Mucosa of rectum (tissue), 2 donors: ENCODE data around the gene SUPV3L1.

Experiments
- H3K27ac ChIP-seq, 2 donors: one replicate each; pipeline ENCODE4 v1.7.0; 2013; ENCODE audit warnings: inconsistent platforms in 2 of 2, low read depth in 2 of 2, low read length in 2 of 2
- H3K27me3 ChIP-seq, 2 donors: one replicate each; pipeline ENCODE4 v1.7.0; 2013; ENCODE audit warnings: low read length in 2 of 2; ENCODE audit not compliant: control insufficient read depth in 2 of 2, insufficient read depth in 2 of 2
- H3K36me3 ChIP-seq, 2 donors: one replicate each; pipeline ENCODE4 v1.7.0; 2013; ENCODE audit warnings: low read length in 2 of 2; ENCODE audit not compliant: control insufficient read depth in 2 of 2, insufficient read depth in 2 of 2
- H3K4me1 ChIP-seq, 2 donors: one replicate each; pipeline ENCODE4 v1.7.0; 2013; ENCODE audit warnings: low read length in 2 of 2, mild to moderate bottlenecking in 1 of 2; ENCODE audit not compliant: control insufficient read depth in 2 of 2, insufficient read depth in 2 of 2
- H3K4me3 ChIP-seq, 2 donors: one replicate each; pipeline ENCODE4 v1.7.0; 2013; ENCODE audit warnings: low read length in 2 of 2
- H3K9ac ChIP-seq, 2 donors: one replicate each; pipeline ENCODE4 v1.7.0; 2013; ENCODE audit warnings: low read length in 2 of 2, low read depth in 1 of 2, mild to moderate bottlenecking in 1 of 2
- H3K9me3 ChIP-seq, 2 donors: one replicate each; pipeline ENCODE4 v1.7.0; 2013; ENCODE audit warnings: low read length in 2 of 2; ENCODE audit not compliant: control insufficient read depth in 2 of 2
- donor health status: healthy.
- donor health status: Normal muscosa, but diverticular disease.

SUPV3L1 gene

DNA sequence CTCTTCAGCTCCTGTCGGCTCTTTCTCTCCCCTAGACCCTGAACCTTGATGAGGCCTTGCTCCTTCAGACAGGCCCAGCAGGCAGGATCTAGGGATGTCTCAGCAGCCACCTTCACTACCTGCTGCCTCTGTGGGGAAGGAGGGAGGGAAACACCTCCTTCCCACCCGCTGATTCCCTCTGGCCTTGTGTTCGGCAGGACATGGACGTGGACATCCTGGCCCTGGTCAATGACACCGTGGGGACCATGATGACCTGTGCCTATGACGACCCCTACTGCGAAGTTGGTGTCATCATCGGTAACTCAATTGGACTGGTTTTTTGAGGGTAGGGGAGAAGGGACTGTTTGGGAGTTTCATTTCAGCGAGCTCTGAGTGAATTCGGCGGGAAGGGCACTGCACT is 60.4 kb downstream of the SUPV3L1 start:
- Histone ChIP-seq H3K27ac (no peak overlapping the region), H3K4me1 (no peaks in the 10 kb centered on the region), H3K27me3 (no peaks in the 10 kb centered on the region), H3K36me3 (no peaks in the 10 kb centered on the region), H3K4me3 (no peak overlapping the region), H3K9ac (no peak overlapping the region), H3K9me3 (no peaks in the 10 kb centered on the region)

GRCh38 chr10:69241575-69241974 is 61.5 kb downstream of the SUPV3L1 start:
- no peak overlapping the region for H3K9ac ChIP-seq
- no peaks in the 10 kb centered on the region for H3K9me3 ChIP-seq
- H3K36me3 ChIP-seq, result no peaks in the 10 kb centered on the region
- H3K4me3 ChIP-seq, result no peak overlapping the region
- H3K4me1 ChIP-seq, result no peaks in the 10 kb centered on the region
- H3K27me3 ChIP-seq, result no peaks in the 10 kb centered on the region
- no peak overlapping the region for H3K27ac ChIP-seq

- Histone ChIP-seq H3K27me3 (no peaks in the 10 kb centered on the region), H3K27ac (no peak overlapping the region), H3K9ac (no peak overlapping the region), H3K4me1 (no peaks in the 10 kb centered on the region), H3K4me3 (no peak overlapping the region), H3K36me3 (no peaks in the 10 kb centered on the region), H3K9me3 (no peaks in the 10 kb centered on the region)
These were observed 62.2 kb downstream of the SUPV3L1 start for GRCh38 chr10:69242040-69242851.

DNA sequence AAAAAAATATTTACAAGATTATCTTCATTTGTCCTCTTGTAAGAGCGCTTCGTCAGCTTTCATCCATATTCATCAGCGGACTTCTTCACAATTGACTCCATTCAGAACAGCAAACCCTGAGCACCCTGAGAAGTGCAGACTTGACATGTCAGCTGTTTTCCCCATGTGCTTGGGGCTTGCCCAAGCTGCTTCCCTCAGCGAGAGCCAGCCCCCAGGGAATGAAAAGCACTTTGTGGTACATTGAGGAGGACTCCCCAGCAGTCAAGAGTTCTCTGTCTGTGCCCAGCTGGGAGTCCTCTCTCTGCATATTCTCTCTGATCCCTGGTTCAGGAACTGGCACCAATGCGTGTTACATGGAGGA is 62.8 kb downstream of the SUPV3L1 start:
- H3K4me3 ChIP-seq, result no peak overlapping the region
- H3K27ac ChIP-seq, result no peak overlapping the region
- no peak overlapping the region for H3K9ac ChIP-seq
- H3K4me1 ChIP-seq, result no peaks in the 10 kb centered on the region
- H3K9me3 ChIP-seq, result no peaks in the 10 kb centered on the region
- no peaks in the 10 kb centered on the region for H3K27me3 ChIP-seq
- H3K36me3 ChIP-seq, result no peaks in the 10 kb centered on the region

GRCh38 chr10:69243817-69244216 is 63.8 kb downstream of the SUPV3L1 start:
- Histone ChIP-seq H3K27ac (no peak overlapping the region), H3K4me3 (no peak overlapping the region), H3K9me3 (no peaks in the 10 kb centered on the region), H3K4me1 (no peaks in the 10 kb centered on the region), H3K9ac (no peak overlapping the region), H3K36me3 (no peaks in the 10 kb centered on the region), H3K27me3 (no peaks in the 10 kb centered on the region)

- no peak overlapping the region for H3K9ac ChIP-seq
- no peaks in the 10 kb centered on the region for H3K4me1 ChIP-seq
- no peak overlapping the region for H3K4me3 ChIP-seq
- H3K36me3 ChIP-seq, result no peaks in the 10 kb centered on the region
- no peak overlapping the region for H3K27ac ChIP-seq
- H3K9me3 ChIP-seq, result no peaks in the 10 kb centered on the region
- no peaks in the 10 kb centered on the region for H3K27me3 ChIP-seq
These were observed 66.0 kb downstream of the SUPV3L1 start for GRCh38 chr10:69246036-69246435.

- H3K36me3 ChIP-seq, result no peaks in the 10 kb centered on the region
- H3K4me1 ChIP-seq, result no peaks in the 10 kb centered on the region
- H3K9ac ChIP-seq, result no peak overlapping the region
- no peak overlapping the region for H3K4me3 ChIP-seq
- no peaks in the 10 kb centered on the region for H3K9me3 ChIP-seq
- no peak overlapping the region for H3K27ac ChIP-seq
- no peaks in the 10 kb centered on the region for H3K27me3 ChIP-seq
These were observed 66.7 kb downstream of the SUPV3L1 start for GRCh38 chr10:69246581-69247312.

DNA sequence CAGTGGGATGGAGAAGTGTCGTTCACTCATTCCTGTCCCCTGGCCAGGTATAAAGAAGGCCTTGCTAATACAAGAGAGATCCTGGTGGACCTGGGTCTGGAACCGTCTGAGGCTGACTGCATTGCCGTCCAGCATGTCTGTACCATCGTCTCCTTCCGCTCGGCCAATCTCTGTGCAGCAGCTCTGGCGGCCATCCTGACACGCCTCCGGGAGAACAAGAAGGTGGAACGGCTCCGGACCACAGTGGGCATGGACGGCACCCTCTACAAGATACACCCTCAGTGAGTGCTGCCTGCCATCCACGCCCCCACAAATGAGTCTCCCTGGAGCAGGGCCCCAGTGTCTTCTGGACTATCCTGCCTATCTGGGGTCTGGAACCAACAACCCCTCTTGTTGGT is 67.3 kb downstream of the SUPV3L1 start:
- no peak overlapping the region for H3K27ac ChIP-seq
- H3K4me3 ChIP-seq, result no peak overlapping the region
- no peaks in the 10 kb centered on the region for H3K4me1 ChIP-seq
- H3K27me3 ChIP-seq, result no peaks in the 10 kb centered on the region
- no peaks in the 10 kb centered on the region for H3K9me3 ChIP-seq
- H3K36me3 ChIP-seq, result no peaks in the 10 kb centered on the region
- no peak overlapping the region for H3K9ac ChIP-seq

DNA sequence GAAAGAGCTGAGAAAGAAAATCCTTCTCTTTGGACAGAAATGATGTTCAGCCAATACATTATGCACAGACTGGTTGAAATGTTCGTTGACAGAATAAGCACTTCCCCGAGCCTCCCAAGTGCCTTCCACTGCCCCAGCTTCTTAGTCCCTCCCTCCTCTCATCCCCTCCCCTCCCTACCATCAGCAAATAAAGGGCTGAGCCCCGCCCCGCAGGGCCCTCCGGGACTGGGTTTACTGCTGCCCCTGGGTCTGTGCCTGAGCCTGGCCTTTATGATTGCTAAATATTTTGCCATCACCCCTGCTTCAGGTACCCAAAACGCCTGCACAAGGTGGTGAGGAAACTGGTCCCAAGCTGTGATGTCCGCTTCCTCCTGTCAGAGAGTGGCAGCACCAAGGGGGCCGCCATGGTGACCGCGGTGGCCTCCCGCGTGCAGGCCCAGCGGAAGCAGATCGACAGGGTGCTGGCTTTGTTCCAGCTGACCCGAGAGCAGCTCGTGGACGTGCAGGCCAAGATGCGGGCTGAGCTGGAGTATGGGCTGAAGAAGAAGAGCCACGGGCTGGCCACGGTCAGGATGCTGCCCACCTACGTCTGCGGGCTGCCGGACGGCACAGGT is 68.2 kb downstream of the SUPV3L1 start:
- no peaks in the 10 kb centered on the region for H3K9me3 ChIP-seq
- H3K4me1 ChIP-seq, result no peaks in the 10 kb centered on the region
- no peaks in the 10 kb centered on the region for H3K27me3 ChIP-seq
- H3K27ac ChIP-seq, result no peak overlapping the region
- no peak overlapping the region for H3K9ac ChIP-seq
- H3K36me3 ChIP-seq, result no peaks in the 10 kb centered on the region
- H3K4me3 ChIP-seq, result no peak overlapping the region

DNA sequence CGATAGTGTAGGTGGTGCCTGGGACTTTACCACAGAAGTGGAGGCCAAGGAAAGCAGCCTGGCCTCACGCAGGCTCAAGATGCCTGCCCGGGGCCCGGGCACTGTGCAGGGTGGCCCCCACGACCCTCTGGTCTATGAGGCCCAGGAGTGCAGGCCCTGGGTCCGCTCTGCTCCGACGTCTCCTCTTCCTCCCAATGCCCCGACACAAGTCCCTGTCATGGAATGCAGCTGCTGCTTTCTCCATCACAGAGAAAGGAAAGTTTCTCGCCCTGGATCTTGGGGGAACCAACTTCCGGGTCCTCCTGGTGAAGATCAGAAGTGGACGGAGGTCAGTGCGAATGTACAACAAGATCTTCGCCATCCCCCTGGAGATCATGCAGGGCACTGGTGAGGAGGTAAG is 70.0 kb downstream of the SUPV3L1 start:
- Histone ChIP-seq H3K4me3 (no peak overlapping the region), H3K4me1 (no peaks in the 10 kb centered on the region), H3K9ac (no peak overlapping the region), H3K9me3 (no peaks in the 10 kb centered on the region), H3K27me3 (no peaks in the 10 kb centered on the region), H3K27ac (no peak overlapping the region), H3K36me3 (no peaks in the 10 kb centered on the region)
